ENCODE results near the gene C5AR1. TPM values are rescaled to one million over a fixed set of nuclear protein-coding genes. Genes with fewer than 3 reads are reported as not detected.

C5AR1 gene
- total and polyA plus RNA-seq, 9 of the 15 experiments (the other 6 are each of a cell fraction or from before 2014, with no cell fraction given) = 0.06 to 1.6 (median 0.28) TPM; not detected in 3

DNA sequence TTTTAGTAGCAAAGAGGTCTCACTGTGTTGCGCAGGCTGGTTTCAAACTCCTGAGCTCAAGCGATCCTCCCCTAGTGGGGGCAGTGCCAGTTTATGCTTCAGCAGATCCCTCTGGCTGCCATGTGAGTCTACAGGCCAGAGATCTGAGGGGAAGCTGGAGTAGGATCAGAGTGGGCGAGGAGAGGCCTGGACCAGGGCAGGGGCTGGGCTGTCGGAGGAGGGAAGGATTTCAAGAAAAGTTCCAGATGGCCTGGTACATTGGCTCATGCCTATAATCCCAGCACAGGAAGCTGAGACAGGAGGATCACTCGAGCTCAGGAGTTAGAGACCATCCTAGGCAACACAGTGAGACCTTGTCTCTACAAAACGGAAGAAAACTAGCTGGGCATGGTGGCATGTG is 49.3 kb downstream of the C5AR1 start:
- Histone ChIP-seq H3K9me3 (replicated peaks; ENCODE audit: control insufficient read depth, insufficient read depth, low read depth, low read length) (no peaks in the 10 kb centered on the region), H3K36me3 (ENCODE audit: control insufficient read depth, insufficient read depth, low read length) (peaks cover 93% of the 10 kb centered on the region), H2AFZ (ENCODE audit: low read depth, low read length) (no peak overlapping the region), H3K9me1 (ENCODE audit: control insufficient read depth, insufficient read depth, low read length) (no peaks in the 10 kb centered on the region), H3K9ac (ENCODE audit: insufficient read depth in 1 of 2, low read depth in 2 of 2, low read length in 2 of 2) (no peak overlapping the region), H3K4me2 (ENCODE audit: insufficient read depth, low read length) (no peak overlapping the region), H3K4me3 (no peak overlapping the region), H3K4me1 (replicated peaks in 1 of 2; ENCODE audit: control insufficient read depth in 2 of 2, insufficient read depth in 2 of 2, low read length in 2 of 2) (peaks cover 0 to 9% of the 10 kb centered on the region in 2 experiments; a peak in 2 of 5 replicates), H3K27ac (ENCODE audit: extremely low read depth, low read depth, low read length) (no peak overlapping the region), H4K20me1 (replicated peaks; ENCODE audit: control insufficient read depth, insufficient read depth, low read length) (no peaks in the 10 kb centered on the region), H3K79me2 (ENCODE audit: control insufficient read depth, insufficient read depth, low read length) (peaks cover 14% of the 10 kb centered on the region), H3K27me3 (ENCODE audit: control insufficient read depth in 2 of 2, insufficient read depth in 2 of 2, low read length in 2 of 2) (no peaks in the 10 kb centered on the region)
- in situ Hi-C loops (cut with MboI) (no loop called here), intact Hi-C loops (cut with micrococcal nuclease) (no loop called here)
- DNase-seq (ENCODE audit: extremely low read depth in 1 of 4, low spot score in 3 of 4) = no peak
- CTCF ChIA-PET (ENCODE audit: low intra/inter-chr PET ratio) = no interaction called here
- 95% methylated on average over 5 of the region's 6 CpGs for WGBS (ENCODE audit: insufficient coverage, low coverage, missing lambda C conversion rate)
- POLR2A ChIA-PET = interaction anchor here (1.0 to 1.3 kb wide), 3 partner anchors 10 to 50 kb away, joined by 3 to 7 read pairs (median 4); partner anchors contain the start of gene DHX34
- no TSS peak for BruUV-seq (replicated peaks)
- FAIRE-seq = no peak
- no peak for ATAC-seq
- TF ChIP-seq ZNF584 (CRISPR knock-in tag; IDR thresholded peaks at IDR 0.05; ENCODE audit: low read depth) = no peak
- TF ChIP-seq PTRF (tag; IDR thresholded peaks at IDR 0.05) = no peak
- no peak for TF ChIP-seq CAMTA2 (CRISPR knock-in tag; conservative IDR thresholded peaks at IDR 0.05)
- TF ChIP-seq, protein P1, sequence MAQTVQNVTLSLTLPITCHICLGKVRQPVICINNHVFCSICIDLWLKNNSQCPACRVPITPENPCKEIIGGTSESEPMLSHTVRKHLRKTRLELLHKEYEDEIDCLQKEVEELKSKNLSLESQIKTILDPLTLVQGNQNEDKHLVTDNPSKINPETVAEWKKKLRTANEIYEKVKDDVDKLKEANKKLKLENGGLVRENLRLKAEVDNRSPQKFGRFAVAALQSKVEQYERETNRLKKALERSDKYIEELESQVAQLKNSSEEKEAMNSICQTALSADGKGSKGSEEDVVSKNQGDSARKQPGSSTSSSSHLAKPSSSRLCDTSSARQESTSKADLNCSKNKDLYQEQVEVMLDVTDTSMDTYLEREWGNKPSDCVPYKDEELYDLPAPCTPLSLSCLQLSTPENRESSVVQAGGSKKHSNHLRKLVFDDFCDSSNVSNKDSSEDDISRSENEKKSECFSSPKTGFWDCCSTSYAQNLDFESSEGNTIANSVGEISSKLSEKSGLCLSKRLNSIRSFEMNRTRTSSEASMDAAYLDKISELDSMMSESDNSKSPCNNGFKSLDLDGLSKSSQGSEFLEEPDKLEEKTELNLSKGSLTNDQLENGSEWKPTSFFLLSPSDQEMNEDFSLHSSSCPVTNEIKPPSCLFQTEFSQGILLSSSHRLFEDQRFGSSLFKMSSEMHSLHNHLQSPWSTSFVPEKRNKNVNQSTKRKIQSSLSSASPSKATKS (CRISPR knock-in tag; IDR thresholded peaks at IDR 0.05) = no peak
- no peak for TF ChIP-seq NR4A1 (CRISPR knock-in tag; IDR thresholded peaks at IDR 0.05)
- no peak for TF ChIP-seq NR4A1 (tag; IDR thresholded peaks at IDR 0.05)
- TF ChIP-seq MEIS2 (IDR thresholded peaks at IDR 0.05; ENCODE audit: partially characterized antibody) = no peak
- TF ChIP-seq MTF1 (CRISPR knock-in tag; IDR thresholded peaks at IDR 0.05; ENCODE audit: borderline replicate concordance) = no peak
- TF ChIP-seq, protein P2, sequence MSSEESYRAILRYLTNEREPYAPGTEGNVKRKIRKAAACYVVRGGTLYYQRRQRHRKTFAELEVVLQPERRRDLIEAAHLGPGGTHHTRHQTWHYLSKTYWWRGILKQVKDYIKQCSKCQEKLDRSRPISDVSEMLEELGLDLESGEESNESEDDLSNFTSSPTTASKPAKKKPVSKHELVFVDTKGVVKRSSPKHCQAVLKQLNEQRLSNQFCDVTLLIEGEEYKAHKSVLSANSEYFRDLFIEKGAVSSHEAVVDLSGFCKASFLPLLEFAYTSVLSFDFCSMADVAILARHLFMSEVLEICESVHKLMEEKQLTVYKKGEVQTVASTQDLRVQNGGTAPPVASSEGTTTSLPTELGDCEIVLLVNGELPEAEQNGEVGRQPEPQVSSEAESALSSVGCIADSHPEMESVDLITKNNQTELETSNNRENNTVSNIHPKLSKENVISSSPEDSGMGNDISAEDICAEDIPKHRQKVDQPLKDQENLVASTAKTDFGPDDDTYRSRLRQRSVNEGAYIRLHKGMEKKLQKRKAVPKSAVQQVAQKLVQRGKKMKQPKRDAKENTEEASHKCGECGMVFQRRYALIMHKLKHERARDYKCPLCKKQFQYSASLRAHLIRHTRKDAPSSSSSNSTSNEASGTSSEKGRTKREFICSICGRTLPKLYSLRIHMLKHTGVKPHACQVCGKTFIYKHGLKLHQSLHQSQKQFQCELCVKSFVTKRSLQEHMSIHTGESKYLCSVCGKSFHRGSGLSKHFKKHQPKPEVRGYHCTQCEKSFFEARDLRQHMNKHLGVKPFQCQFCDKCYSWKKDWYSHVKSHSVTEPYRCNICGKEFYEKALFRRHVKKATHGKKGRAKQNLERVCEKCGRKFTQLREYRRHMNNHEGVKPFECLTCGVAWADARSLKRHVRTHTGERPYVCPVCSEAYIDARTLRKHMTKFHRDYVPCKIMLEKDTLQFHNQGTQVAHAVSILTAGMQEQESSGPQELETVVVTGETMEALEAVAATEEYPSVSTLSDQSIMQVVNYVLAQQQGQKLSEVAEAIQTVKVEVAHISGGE (CRISPR knock-in tag; IDR thresholded peaks at IDR 0.05) = no peak
- no peak for TF ChIP-seq HDAC6 (IDR thresholded peaks at IDR 0.05; ENCODE audit: low read depth, low read length)
- no peak for TF ChIP-seq PHF21A (IDR thresholded peaks at IDR 0.05; ENCODE audit: borderline replicate concordance, low read depth)
- TF ChIP-seq ZNF75A (CRISPR knock-in tag; IDR thresholded peaks at IDR 0.05) = no peak
- no peak for TF ChIP-seq SREBF2 (CRISPR knock-in tag; IDR thresholded peaks at IDR 0.05)
- no peak for TF ChIP-seq ZKSCAN1 (IDR thresholded peaks at IDR 0.05; ENCODE audit: low read depth, low read length)
- no peak for TF ChIP-seq ETV6 (IDR thresholded peaks at IDR 0.05; ENCODE audit: borderline replicate concordance in 1 of 2, low read depth in 2 of 2, low read length in 1 of 2)
- no peak for TF ChIP-seq ETV6 (CRISPR knock-in tag; IDR thresholded peaks at IDR 0.05; ENCODE audit: borderline replicate concordance)
- TF ChIP-seq SAFB2 (IDR thresholded peaks at IDR 0.05; ENCODE audit: borderline replicate concordance, low read depth, low read length, severe bottlenecking) = no peak
- no peak for TF ChIP-seq ETV5 (CRISPR knock-in tag; IDR thresholded peaks at IDR 0.05; ENCODE audit: low read depth)

All from K562 (cell line).